ENCODE results near the gene AMIGO3. TPM values are rescaled to one million over a fixed set of nuclear protein-coding genes. Genes with fewer than 3 reads are reported as not detected.

AMIGO3 gene
- total RNA-seq, 3 donors from 2014 or later (not counting 1 experiment from before 2014, with no cell fraction given) = 1.3 to 1.9 TPM; not detected in 1

GRCh38 chr3:49670940-49671290 is 48.6 kb downstream of the AMIGO3 start:
- Histone ChIP-seq H3K27me3 (ENCODE audit: control insufficient read depth, insufficient read depth, low read length) (no peaks in the 10 kb centered on the region), H3K36me3 (ENCODE audit: control insufficient read depth, insufficient read depth, low read length) (peaks cover 4% of the 10 kb centered on the region), H3K4me1 (ENCODE audit: control insufficient read depth, insufficient read depth, low read length) (peaks cover 23% of the 10 kb centered on the region), H3K9me3 (ENCODE audit: control insufficient read depth, insufficient read depth, low read length) (no peaks in the 10 kb centered on the region), H3K27ac (ENCODE audit: low read length) (no peak overlapping the region), H3K4me3 (ENCODE audit: low read length) (no peak overlapping the region)
- no peak for TF ChIP-seq CTCF (IDR thresholded peaks at IDR 0.05)
- DNase-seq = no peak
- Mint-ChIP-seq H3K36me3 (no peaks in the 10 kb centered on the region), H3K9me3 (no peaks in the 10 kb centered on the region), H3K27me3 (ENCODE audit: low read depth in 2 of 2) (peaks cover 0 to 6% of the 10 kb centered on the region in 2 donors), H3K27ac (no peak overlapping the region), H3K4me1 (peaks cover 12 to 33% of the 10 kb centered on the region in 2 donors), H3K4me3 (no peak overlapping the region)
- ATAC-seq = no peak
- 83% methylated on average over 5 of the region's 6 CpGs for WGBS (ENCODE audit: insufficient coverage)
- intact Hi-C loops (cut with micrococcal nuclease) = loop anchor here (1.0 to 5.0 kb wide), 2 partner anchors 132 to 579 kb away; partner anchors contain the start of gene QRICH1

GRCh38 chr3:49669352-49669751 is 50.1 kb downstream of the AMIGO3 start:
- Histone ChIP-seq H3K27ac (ENCODE audit: low read length) (no peak overlapping the region), H3K4me3 (ENCODE audit: low read length) (no peak overlapping the region), H3K9me3 (ENCODE audit: control insufficient read depth, insufficient read depth, low read length) (no peaks in the 10 kb centered on the region), H3K36me3 (ENCODE audit: control insufficient read depth, insufficient read depth, low read length) (no peaks in the 10 kb centered on the region), H3K4me1 (ENCODE audit: control insufficient read depth, insufficient read depth, low read length) (peaks cover 8% of the 10 kb centered on the region), H3K27me3 (ENCODE audit: control insufficient read depth, insufficient read depth, low read length) (no peaks in the 10 kb centered on the region)
- TF ChIP-seq CTCF (IDR thresholded peaks at IDR 0.05) = no peak
- Mint-ChIP-seq H3K4me3 (no peak overlapping the region), H3K36me3 (no peaks in the 10 kb centered on the region), H3K4me1 (peaks cover 0 to 19% of the 10 kb centered on the region in 2 donors), H3K9me3 (no peaks in the 10 kb centered on the region), H3K27me3 (ENCODE audit: low read depth in 2 of 2) (peaks cover 0 to 6% of the 10 kb centered on the region in 2 donors), H3K27ac (no peak overlapping the region)
- 94% methylated on average over 3 of the region's 3 CpGs for WGBS (ENCODE audit: insufficient coverage)
- no peak for DNase-seq
- ATAC-seq = no peak
- intact Hi-C loops (cut with micrococcal nuclease) = no loop called here

- Histone ChIP-seq H3K27ac (ENCODE audit: low read length) (no peak overlapping the region), H3K4me3 (ENCODE audit: low read length) (no peak overlapping the region), H3K9me3 (ENCODE audit: control insufficient read depth, insufficient read depth, low read length) (no peaks in the 10 kb centered on the region), H3K4me1 (ENCODE audit: control insufficient read depth, insufficient read depth, low read length) (peaks cover 8% of the 10 kb centered on the region), H3K27me3 (ENCODE audit: control insufficient read depth, insufficient read depth, low read length) (no peaks in the 10 kb centered on the region), H3K36me3 (ENCODE audit: control insufficient read depth, insufficient read depth, low read length) (no peaks in the 10 kb centered on the region)
- Mint-ChIP-seq H3K27ac (no peak overlapping the region), H3K27me3 (ENCODE audit: low read depth in 2 of 2) (peaks cover 0 to 9% of the 10 kb centered on the region in 2 donors), H3K4me1 (peaks cover 0 to 15% of the 10 kb centered on the region in 2 donors), H3K36me3 (no peaks in the 10 kb centered on the region), H3K4me3 (no peak overlapping the region), H3K9me3 (no peaks in the 10 kb centered on the region)
- DNase-seq (no peak), ATAC-seq (no peak)
- 84% methylated on average over 5 of the region's 5 CpGs for WGBS (ENCODE audit: insufficient coverage)
- intact Hi-C loops (cut with micrococcal nuclease) = no loop called here
- no peak for TF ChIP-seq CTCF (IDR thresholded peaks at IDR 0.05)
Measured at GRCh38 chr3:49668861-49669260, 50.6 kb downstream of the AMIGO3 start.

GRCh38 chr3:49668414-49668797 is 51.1 kb downstream of the AMIGO3 start:
- no peaks in the 10 kb centered on the region for H3K36me3 Mint-ChIP-seq
- WGBS (ENCODE audit: insufficient coverage) = 59% methylated on average over 5 of the region's 5 CpGs

More at GRCh38 chr3:49668414-49668797, 51.1 kb downstream of the AMIGO3 start:
- H3K36me3 ChIP-seq (ENCODE audit: control insufficient read depth, insufficient read depth, low read length) = no peaks in the 10 kb centered on the region
- H3K4me3 Mint-ChIP-seq = no peak overlapping the region
- no peaks in the 10 kb centered on the region for H3K9me3 ChIP-seq (ENCODE audit: control insufficient read depth, insufficient read depth, low read length)
- TF ChIP-seq CTCF (IDR thresholded peaks at IDR 0.05) = no peak
- peaks cover 0 to 11% of the 10 kb centered on the region in 2 donors for H3K4me1 Mint-ChIP-seq
- no peak overlapping the region for H3K4me3 ChIP-seq (ENCODE audit: low read length)
- no peaks in the 10 kb centered on the region for H3K27me3 ChIP-seq (ENCODE audit: control insufficient read depth, insufficient read depth, low read length)
- no peak overlapping the region for H3K27ac Mint-ChIP-seq
- no peaks in the 10 kb centered on the region for H3K9me3 Mint-ChIP-seq
- H3K4me1 ChIP-seq (ENCODE audit: control insufficient read depth, insufficient read depth, low read length) = peaks cover 5% of the 10 kb centered on the region
- no peak overlapping the region for H3K27ac ChIP-seq (ENCODE audit: low read length)
- H3K27me3 Mint-ChIP-seq (ENCODE audit: low read depth in 2 of 2) = peaks cover 0 to 9% of the 10 kb centered on the region in 2 donors
- DNase-seq (no peak), ATAC-seq (no peak)
- intact Hi-C loops (cut with micrococcal nuclease) = no loop called here
